IPS DF 6.9 (cell line): ENCODE measurements around the gene SLC38A7.

Experiments used
- DNase-seq: peaks from one replicate; pipeline ENCODE4 v3.0.0-alpha.2; 2013; ENCODE audit warnings: low read depth, low spot score
- H3K27ac ChIP-seq: one replicate; pipeline ENCODE4 v1.5.1; 2013; ENCODE audit warnings: low read length, control low read depth
- H3K27me3 ChIP-seq: 2 replicates; pipeline ENCODE4 v1.6.1; 2013; ENCODE audit warnings: mild to moderate bottlenecking, low read length; ENCODE audit not compliant: control insufficient read depth, insufficient read depth
- H3K36me3 ChIP-seq: 2 replicates; pipeline ENCODE4 v1.6.1; 2013; ENCODE audit warnings: low read length; ENCODE audit not compliant: control insufficient read depth, insufficient read depth
- H3K4me1 ChIP-seq: 2 replicates; pipeline ENCODE4 v1.6.1; 2013; ENCODE audit warnings: low read length; ENCODE audit not compliant: control insufficient read depth, insufficient read depth
- H3K4me3 ChIP-seq: 2 replicates; pipeline ENCODE4 v1.5.1; 2013; ENCODE audit warnings: mild to moderate bottlenecking, low read length
- H3K9me3 ChIP-seq: 2 replicates; pipeline ENCODE4 v1.6.1; 2013; ENCODE audit warnings: low read length, inconsistent platforms; ENCODE audit not compliant: control insufficient read depth, insufficient read depth
- WGBS: extraction: QIAGEN DNeasy Blood & Tissue Kit; methylation state at CpG from one replicate; pipeline ENCODE4 v1.1.7; 2013; ENCODE audit warnings: mixed read lengths, missing lambda C conversion rate; ENCODE audit not compliant: insufficient read length, insufficient coverage; 5-methylcytosine and 5-hydroxymethylcytosine counted together

The SLC38A7 gene

GRCh38 chr16:58684354-58685083 lies at the start of gene SLC38A7:
SLC38A7 (minus strand) TSS chr16:58684770; CDS start chr16:58680126, 4,644 bp downstream.
- no CpG with 5 or more reads among the region's 41 CpGs for WGBS
- Histone ChIP-seq H3K9me3 (no peaks in the 10 kb centered on the region), H3K27ac (no peak within 1 kb of the TSS)

GRCh38 chr16:58733671-58734458 lies 49.3 kb upstream of the SLC38A7 start, which contains the start of gene GOT2:
GOT2 (minus strand) TSS chr16:58734316; CDS start chr16:58734228, 88 bp downstream.
- Histone ChIP-seq H3K27me3 (no peaks in the 10 kb centered on the region), H3K27ac (no peak within 1 kb of the TSS), H3K4me1 (no peaks in the 10 kb centered on the region), H3K9me3 (no peaks in the 10 kb centered on the region), H3K4me3 (peak within 1 kb of the TSS; percentile 98), H3K36me3 (no peaks in the 10 kb centered on the region)
- peak; percentile 63 for DNase-seq
- WGBS = no CpG with 5 or more reads among the region's 68 CpGs

More at GRCh38 chr16:58684354-58685083, at the start of gene SLC38A7:
- Histone ChIP-seq H3K27me3 (no peaks in the 10 kb centered on the region), H3K4me3 (peak within 1 kb of the TSS; percentile 79), H3K36me3 (peaks cover 6% of the 10 kb centered on the region; the same call in 1 of the 2 replicates), H3K4me1 (no peaks in the 10 kb centered on the region)
- DNase-seq = peak; percentile 54

GRCh38 chr16:58733248-58733670 lies 48.7 kb upstream of the SLC38A7 start:
- peak overlapping the region; percentile 98 for H3K4me3 ChIP-seq
- H3K27me3 ChIP-seq = no peaks in the 10 kb centered on the region
- no peak for DNase-seq
- H3K4me1 ChIP-seq = no peaks in the 10 kb centered on the region
- H3K36me3 ChIP-seq = no peaks in the 10 kb centered on the region
- no CpG with 5 or more reads among the region's 23 CpGs for WGBS
- no peak overlapping the region for H3K27ac ChIP-seq
- no peaks in the 10 kb centered on the region for H3K9me3 ChIP-seq

GRCh38 chr16:58732545-58733247 lies 48.1 kb upstream of the SLC38A7 start:
- Histone ChIP-seq H3K27me3 (no peaks in the 10 kb centered on the region), H3K4me3 (peak overlapping the region; percentile 98; the same call in 1 of the 2 replicates), H3K9me3 (no peaks in the 10 kb centered on the region), H3K27ac (no peak overlapping the region), H3K4me1 (no peaks in the 10 kb centered on the region), H3K36me3 (no peaks in the 10 kb centered on the region)
- no peak for DNase-seq
- whole genome bisulfite sequencing = no CpG with 5 or more reads among the region's 9 CpGs

GRCh38 chr16:58730724-58731370 lies 46.3 kb upstream of the SLC38A7 start:
- H3K4me3 ChIP-seq = no peak overlapping the region
- no peak overlapping the region for H3K27ac ChIP-seq
- no peaks in the 10 kb centered on the region for H3K9me3 ChIP-seq
- no peaks in the 10 kb centered on the region for H3K27me3 ChIP-seq
- DNase-seq = no peak
- no peaks in the 10 kb centered on the region for H3K36me3 ChIP-seq
- H3K4me1 ChIP-seq = no peaks in the 10 kb centered on the region
- no CpG with 5 or more reads among the region's 11 CpGs for WGBS

GRCh38 chr16:58727796-58728568 lies 43.4 kb upstream of the SLC38A7 start:
- Histone ChIP-seq H3K36me3 (no peaks in the 10 kb centered on the region; the same call in 1 of the 2 replicates), H3K27ac (no peak overlapping the region), H3K4me3 (no peak overlapping the region), H3K9me3 (no peaks in the 10 kb centered on the region), H3K4me1 (no peaks in the 10 kb centered on the region), H3K27me3 (no peaks in the 10 kb centered on the region)
- no CpG with 5 or more reads among the region's 9 CpGs for WGBS
- DNase-seq = no peak

GRCh38 chr16:58727028-58727781 lies 42.6 kb upstream of the SLC38A7 start:
- no peak for DNase-seq
- Histone ChIP-seq H3K4me1 (no peaks in the 10 kb centered on the region), H3K4me3 (no peak overlapping the region), H3K27me3 (no peaks in the 10 kb centered on the region), H3K9me3 (no peaks in the 10 kb centered on the region), H3K36me3 (peaks cover 3% of the 10 kb centered on the region; the same call in 1 of the 2 replicates), H3K27ac (no peak overlapping the region)
- WGBS = no CpG with 5 or more reads among the region's 9 CpGs

- DNase-seq = no peak
- no peaks in the 10 kb centered on the region for H3K4me1 ChIP-seq
- no peak overlapping the region for H3K27ac ChIP-seq
- WGBS = no CpG with 5 or more reads among the region's 3 CpGs
- H3K4me3 ChIP-seq = no peak overlapping the region
- H3K36me3 ChIP-seq = peaks cover 14% of the 10 kb centered on the region; the same call in 1 of the 2 replicates
- no peaks in the 10 kb centered on the region for H3K9me3 ChIP-seq
- H3K27me3 ChIP-seq = no peaks in the 10 kb centered on the region
These were observed 38.5 kb upstream of the SLC38A7 start for GRCh38 chr16:58723109-58723508.

- Histone ChIP-seq H3K4me3 (no peak overlapping the region), H3K27ac (no peak overlapping the region), H3K9me3 (no peaks in the 10 kb centered on the region), H3K36me3 (peaks cover 31% of the 10 kb centered on the region; the same call in 1 of the 2 replicates), H3K27me3 (no peaks in the 10 kb centered on the region), H3K4me1 (no peaks in the 10 kb centered on the region)
- no CpG with 5 or more reads among the region's 13 CpGs for WGBS
- no peak for DNase-seq
These were observed 33.4 kb upstream of the SLC38A7 start for GRCh38 chr16:58717994-58718393.
